ENCODE measurements around the gene MLLT3.

Gene MLLT3

GRCh38 chr9:20367855-20368254, 254.4 kb downstream of the MLLT3 start:
- DNase-seq, result no peak

DNA sequence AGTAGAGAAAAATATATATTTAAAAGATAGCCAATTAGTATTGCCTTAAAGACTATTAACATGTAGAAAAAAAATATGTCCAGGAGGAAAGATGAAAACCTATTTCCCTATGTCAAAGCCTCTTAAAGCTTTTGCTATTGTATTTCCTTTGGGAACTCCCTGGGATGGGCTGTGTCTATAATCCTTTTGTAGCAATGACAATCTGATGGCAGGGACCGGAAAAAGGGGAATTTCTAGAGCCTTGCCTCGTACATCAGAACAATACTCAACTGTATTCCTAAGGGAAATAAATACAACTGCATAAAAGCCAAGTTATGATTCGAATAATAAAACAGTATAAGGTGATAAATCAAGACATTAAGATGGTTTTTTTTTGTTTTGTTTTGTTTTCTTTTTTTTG, 257.3 kb downstream of the MLLT3 start:
- DNase-seq, result no peak

DNA sequence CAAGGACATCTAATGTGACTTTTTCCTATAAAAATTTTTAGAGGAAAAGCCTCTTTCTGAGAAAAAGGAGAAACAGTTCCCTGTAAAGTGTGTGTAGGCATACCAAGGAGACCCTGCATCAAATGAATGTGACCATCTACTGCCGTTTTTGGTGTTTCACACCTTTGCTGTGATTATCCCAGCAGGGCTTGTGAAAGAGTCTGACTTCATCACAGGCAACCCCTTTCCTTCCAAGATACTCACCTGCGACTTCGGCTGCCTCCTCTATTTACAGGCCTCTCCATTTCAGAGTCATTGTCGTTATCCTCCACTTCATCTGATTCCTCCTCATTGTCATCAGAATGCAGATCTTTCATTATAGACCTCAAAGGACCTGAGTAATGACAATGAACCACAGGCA, 259.1 kb downstream of the MLLT3 start:
- no peak for DNase-seq

- no peak for DNase-seq
Measured at GRCh38 chr9:20361656-20362570, 260.4 kb downstream of the MLLT3 start.

GRCh38 chr9:20361229-20361628, 261.1 kb downstream of the MLLT3 start:
- DNase-seq, result no peak

GRCh38 chr9:20358207-20358606, 264.1 kb downstream of the MLLT3 start:
- DNase-seq, result no peak

- DNase-seq, result no peak
Measured at GRCh38 chr9:20357037-20357432, 265.3 kb downstream of the MLLT3 start.

- DNase-seq, result peak; percentile 20
Measured at GRCh38 chr9:20356403-20357036, 265.8 kb downstream of the MLLT3 start.

DNA sequence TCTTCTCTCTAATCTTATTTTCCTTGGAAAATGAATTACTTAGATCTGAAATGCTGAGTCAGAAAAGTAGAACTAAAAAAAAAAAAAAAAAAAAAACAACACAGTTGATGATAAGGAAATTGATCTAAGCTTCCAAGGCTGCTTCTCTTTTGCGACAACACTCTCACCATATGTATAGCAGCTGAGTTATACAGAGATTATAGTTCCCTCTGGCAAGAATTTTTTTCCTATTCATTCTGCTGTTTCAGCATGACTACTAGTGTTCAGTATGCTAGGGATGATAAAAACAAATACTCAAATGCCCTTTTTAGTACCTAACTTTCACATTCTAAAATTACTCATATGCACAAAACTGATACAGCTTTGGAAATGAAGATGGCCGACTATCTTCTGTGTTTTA, 267.3 kb downstream of the MLLT3 start:
- DNase-seq, result no peak

DNA sequence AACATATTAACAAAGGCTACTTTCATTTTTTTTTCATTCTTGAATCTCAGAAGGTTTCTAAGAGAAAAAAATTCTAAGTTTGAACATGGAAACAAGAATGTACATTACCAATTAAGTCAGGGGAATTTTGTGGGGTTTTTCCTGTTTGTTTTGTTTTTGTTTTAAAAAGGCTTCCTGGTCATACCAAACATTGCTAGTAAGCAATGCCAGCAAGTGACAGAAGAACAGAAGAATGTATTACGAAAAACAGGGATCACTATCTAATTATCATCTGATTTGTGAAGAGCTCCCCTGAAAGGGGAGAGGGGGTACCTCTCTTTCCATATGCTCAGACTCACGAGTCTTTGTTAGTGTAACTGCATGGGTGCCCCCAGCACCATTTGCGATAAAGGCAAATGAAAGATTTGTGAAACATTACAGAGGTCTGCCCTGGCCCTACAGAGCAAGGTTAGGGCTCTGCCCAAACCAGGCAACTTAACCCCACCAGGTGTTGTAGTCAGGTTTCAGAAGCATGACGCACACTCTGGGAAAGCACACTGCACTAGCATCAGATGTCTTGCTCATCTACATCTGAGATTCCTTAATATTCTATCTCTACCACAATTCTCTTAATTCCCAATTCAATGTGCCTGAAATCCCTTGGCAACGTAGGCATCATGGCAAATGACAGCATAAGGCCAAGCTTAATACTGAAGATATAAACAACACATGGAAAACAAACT, 268.2 kb downstream of the MLLT3 start:
- DNase-seq, result no peak

- DNase-seq, result no peak
Measured at GRCh38 chr9:20353524-20353923, 268.8 kb downstream of the MLLT3 start.

GRCh38 chr9:20352591-20352990, 269.7 kb downstream of the MLLT3 start:
- no peak for DNase-seq

DNA sequence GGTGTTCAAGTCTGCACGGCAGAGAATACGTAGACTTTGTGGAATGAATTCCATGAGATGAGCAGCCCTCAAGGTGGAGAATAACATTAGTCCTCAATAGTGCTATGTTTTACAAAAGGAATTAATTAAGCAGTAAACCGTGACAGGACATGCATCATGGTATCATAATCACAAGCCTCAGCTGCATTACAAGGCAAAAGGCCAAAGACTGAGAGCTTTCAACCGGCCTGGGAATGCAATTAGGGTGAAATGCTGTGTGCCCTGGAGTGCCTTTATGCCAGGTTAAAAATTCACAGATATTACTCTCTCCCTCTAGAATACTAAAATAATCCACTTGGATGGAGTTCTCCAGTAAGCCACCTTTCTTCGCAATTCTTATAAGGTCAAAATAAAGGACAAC, 270.6 kb downstream of the MLLT3 start:
- DNase-seq, result no peak

- DNase-seq, result no peak
Measured at GRCh38 chr9:20349568-20349967, 272.7 kb downstream of the MLLT3 start.

GRCh38 chr9:20343325-20343724, 279.0 kb downstream of the MLLT3 start:
- no peak for DNase-seq

DNA sequence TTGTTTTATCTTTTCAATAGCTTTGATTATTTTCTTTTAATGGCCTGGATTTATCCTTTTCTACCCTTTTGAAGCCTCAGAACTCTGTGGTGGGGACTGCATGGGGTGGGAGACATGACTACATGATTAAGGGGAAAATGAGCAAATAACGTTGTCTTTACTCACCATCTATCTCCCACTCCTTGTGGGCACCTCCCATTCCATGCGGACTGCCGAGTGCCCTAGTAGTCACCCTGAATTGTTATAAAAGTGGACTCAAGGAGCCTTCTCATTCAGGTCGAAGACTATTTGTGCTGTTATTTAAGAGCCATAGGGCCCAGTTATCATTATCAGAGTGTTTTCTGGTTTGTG, 281.8 kb downstream of the MLLT3 start:
- DNase-seq, result no peak

- no peak for DNase-seq
Measured at GRCh38 chr9:20335668-20336332, 286.5 kb downstream of the MLLT3 start.

GRCh38 chr9:20333991-20334390, 288.3 kb downstream of the MLLT3 start:
- no peak for DNase-seq

DNA sequence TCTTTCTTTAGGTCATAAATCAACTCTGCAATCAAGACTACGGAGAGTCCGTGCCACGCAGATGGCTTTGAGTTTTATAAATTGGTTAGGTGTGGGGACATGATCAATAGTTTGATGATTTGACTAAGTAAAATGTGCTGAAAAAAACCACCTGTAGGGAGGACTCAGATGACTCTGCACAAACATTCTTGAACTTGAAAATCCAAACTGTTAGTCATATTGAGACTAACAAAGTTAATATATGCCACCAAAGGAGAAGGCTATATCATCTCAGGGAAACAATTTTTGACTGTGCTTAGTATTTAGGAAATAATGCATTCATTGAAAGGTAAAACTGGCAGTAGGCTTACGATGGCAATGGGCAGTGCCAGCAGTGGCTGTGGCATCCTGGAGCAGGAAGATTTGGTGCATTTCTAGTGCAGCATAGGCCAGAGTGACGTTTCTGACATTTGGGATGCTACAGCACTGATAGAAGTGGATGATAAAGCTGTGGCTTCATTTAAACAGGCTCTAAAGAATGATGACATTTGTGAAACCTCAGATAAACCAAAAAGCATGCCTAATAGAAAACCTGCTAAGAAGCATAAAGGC, 291.1 kb downstream of the MLLT3 start:
- DNase-seq, result no peak

DNA sequence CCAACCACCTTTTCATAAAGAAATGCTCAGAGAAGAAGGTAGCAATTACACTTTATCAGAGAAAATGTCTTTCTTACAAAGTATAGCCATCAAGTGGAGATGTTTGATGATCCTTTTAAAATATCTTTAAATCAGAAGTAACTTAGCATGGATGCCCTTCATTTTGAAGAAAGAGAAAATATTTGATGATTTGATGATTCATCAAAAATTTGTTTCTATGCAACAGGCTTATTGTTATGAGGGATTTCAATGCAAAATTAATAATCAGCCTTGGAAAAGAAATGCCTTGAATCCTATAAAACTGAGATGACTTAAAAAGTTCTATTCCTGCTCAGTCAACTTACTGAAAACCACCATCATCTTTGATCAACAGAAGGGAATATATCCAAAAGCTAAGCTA, 291.6 kb downstream of the MLLT3 start:
- DNase-seq, result no peak

DNA sequence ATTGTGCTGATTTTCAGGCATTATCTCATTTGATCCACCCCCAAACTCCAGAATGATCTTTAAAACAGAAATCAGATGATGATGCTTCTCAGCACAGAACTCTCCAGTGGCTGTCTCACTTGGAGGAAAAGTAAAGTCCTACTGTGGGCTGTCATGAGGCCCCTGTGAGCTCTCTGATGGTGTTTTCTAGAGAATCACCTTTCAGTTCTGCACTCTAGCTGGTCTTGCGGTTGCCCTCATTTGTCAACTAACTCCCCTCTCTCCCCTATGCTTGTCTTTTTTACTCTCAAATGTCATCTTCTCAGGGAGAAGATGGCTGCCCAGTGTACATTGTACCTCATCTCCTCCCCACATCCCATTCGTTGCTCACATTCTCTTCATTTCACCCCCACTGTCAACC, 295.8 kb downstream of the MLLT3 start:
- DNase-seq, result no peak

DNA sequence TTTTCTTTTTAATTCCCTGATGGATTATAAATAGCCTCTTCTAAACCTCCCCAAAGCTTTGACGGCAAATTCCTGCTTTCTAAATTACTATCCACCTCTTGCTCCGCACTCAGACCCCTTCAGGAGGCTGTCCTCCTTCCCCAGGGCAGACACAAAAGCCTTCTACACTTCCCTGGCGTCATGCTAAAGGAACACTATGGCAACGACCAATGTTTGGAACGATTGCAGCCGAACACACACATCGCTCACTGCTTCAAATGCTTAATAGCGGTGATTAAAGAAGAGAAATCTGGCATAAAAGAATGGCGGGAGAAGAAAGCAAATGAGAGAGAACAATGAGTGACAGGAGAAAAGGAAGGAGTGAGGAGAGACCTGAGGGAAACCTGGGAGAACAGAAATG, 297.3 kb downstream of the MLLT3 start:
- DNase-seq, result no peak

DNA sequence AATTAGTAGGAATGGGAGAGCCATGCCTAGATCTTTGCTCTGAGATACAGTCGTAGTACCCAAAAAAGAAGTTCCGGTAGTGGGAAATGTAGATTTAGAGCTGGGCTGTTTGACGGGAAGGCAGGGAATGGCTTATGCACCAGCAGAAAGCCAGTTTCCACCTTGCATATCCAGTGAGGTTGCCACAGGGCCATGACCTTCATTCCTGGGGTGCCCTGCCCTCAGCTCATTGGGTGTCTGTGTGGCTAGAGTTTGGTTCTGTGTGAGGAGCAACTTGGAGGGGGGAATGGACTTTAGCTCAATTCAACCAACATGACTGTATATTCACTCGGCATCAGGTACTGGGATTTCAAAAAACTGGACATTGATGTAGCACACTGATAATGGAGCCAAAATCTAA, 300.1 kb downstream of the MLLT3 start:
- no peak for DNase-seq
